ENCODE data around the gene DHRS13.

GRCh38 chr17:28896491-28896883, 6.4 kb downstream of the DHRS13 start:
- TF ChIP-seq CTCF (IDR thresholded peaks at IDR 0.05) = no peak
- TF ChIP-seq POLR2A (IDR thresholded peaks at IDR 0.05) = no peak
